DMS53 treated with DMSO at 0.1 percent for 48 hours (cell line): ENCODE measurements around the gene DEFB132.

Source experiments
- DNase-seq: peaks from one replicate; lab custom pipeline; 2025; ENCODE audit not compliant: unreplicated experiment; lab: John Stamatoyannopoulos, UW

The DEFB132 gene

GRCh38 chr20:297098-297924, 39.8 kb downstream of the DEFB132 start, which contains the start of gene ZCCHC3:
Gene ZCCHC3 (plus strand): TSS chr20:297570. CDS start chr20:297587, 17 bp downstream.
- DNase-seq: peak; percentile 80

DNA sequence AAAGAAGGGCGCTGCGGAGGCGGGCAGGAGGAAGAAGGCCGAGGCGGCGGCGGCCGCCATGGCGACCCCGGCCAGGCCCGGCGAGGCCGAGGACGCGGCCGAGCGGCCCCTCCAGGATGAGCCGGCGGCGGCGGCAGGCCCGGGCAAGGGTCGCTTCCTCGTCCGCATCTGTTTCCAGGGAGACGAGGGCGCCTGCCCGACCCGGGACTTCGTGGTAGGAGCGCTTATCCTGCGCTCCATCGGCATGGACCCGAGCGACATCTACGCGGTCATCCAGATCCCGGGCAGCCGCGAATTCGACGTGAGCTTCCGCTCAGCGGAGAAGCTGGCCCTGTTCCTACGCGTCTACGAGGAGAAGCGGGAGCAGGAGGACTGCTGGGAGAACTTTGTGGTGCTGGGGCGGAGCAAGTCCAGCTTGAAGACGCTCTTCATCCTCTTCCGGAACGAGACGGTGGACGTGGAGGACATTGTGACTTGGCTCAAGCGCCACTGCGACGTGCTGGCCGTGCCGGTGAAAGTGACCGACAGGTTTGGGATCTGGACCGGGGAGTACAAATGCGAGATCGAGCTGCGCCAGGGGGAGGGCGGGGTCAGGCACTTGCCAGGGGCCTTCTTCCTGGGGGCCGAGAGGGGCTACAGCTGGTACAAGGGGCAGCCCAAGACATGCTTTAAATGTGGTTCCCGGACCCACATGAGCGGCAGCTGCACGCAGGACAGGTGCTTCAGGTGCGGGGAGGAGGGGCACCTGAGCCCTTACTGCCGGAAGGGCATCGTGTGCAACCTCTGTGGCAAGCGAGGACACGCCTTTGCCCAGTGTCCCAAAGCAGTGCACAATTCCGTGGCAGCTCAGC, 40.6 kb downstream of the DEFB132 start:
- peak; percentile 76 for DNase-seq

DNA sequence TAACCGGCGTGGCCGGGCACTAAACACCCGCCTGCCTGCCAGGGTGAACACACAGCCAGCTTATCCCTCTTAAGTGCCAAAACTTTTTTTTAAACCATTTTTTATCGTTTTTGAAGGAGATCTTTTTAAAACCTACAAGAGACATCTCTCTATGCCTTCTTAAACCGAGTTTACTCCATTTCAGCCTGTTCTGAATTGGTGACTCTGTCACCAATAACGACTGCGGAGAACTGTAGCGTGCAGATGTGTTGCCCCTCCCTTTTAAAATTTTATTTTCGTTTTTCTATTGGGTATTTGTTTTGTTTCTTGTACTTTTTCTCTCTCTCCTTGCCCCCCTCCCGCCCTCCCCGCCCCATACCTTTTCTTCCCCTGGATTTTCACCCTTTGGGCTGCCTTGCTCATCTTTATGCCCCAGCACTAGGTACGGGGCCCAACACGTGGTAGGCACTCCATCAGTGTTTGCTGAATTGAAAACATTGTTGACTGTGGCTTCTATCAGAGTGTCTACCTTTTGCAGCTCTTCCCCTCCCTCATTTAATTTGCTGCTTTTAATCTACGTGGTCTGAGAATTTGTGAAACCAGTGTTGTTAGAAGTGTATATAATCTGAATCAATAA, 41.4 kb downstream of the DEFB132 start:
- no peak for DNase-seq

DNA sequence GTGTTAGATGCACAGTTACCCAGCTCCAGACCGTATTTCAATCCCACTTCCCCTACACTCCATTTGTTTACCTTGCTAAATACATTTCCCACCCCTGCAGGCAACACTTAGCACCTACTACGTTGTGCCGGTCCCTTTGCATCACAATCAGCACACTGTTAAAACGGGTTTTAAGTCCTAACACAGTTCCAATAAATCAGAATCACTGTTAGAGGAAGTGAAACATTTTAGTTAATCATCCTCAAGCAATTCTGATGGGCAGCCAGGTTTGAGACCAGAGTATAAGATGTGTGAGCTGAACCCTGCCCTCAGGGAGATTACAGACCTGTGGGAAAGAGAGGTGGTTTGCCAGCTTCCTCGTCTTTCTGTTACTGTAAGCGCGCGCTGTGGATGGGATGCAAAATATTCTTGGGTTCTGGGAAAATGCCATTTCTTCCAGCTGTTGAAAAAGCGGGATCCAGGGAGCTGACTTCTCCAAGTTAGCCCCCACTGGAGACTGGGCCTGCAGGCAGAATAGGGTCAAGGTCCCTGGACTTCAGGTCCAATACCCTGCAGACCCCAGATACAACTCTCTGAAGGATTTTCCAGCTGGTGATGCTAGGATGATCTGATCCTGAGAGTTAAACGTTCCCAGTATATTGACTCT, 42.9 kb downstream of the DEFB132 start:
- DNase-seq: no peak

GRCh38 chr20:301886-302848, 44.6 kb downstream of the DEFB132 start:
- DNase-seq: no peak

DNA sequence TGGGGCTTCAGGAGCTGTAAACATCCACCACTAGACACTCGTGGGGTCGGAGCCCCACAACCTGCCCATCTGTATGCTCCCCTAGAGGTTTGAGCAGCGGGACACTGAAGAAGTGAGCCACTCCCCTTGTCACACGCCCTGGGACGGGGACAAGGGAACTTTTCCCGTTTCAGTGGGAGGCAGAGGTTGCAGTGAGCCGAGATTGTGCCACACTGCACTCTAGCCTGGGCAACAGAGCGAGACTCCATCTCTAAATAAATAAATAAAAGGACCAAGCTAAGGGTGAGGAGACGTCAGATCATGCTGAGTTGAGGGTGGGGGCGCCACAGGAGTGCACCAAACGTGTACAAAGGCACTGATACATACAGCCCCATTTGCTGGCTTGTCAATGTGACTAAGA, 48.2 kb downstream of the DEFB132 start:
- DNase-seq: no peak

DNA sequence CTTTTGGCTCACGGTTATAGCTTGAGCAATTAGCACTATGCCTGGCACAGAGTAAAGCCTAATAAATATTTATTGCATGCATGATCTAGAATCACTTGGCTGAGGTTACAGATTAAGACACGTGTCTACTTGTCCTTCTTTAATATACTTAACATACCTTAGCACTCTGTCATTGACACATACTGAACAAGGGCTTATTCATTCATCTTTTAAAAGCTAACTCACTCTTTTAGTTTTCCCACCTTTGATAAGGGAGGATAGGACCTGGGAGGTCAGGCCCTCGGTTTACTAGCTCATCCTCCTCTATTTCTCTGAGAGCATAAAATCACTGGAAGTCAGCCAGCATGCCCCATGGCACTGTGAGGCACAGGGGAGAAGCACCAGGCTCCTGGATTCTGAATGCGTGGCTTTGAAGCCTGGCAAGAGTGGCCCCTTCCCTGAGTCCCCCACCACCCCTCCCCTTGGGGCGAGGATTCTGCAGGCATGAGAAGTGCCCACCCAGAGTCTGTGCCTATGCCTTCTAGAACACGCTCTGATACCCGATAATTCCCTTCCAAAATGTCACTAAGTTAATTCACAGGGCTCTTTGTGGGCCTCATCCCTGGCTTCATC, 51.0 kb downstream of the DEFB132 start:
- no peak for DNase-seq

- no peak for DNase-seq
Measured at GRCh38 chr20:309306-309840, 51.8 kb downstream of the DEFB132 start.

- peak; percentile 97 for DNase-seq
Measured at GRCh38 chr20:309841-310644, 52.5 kb downstream of the DEFB132 start.

GRCh38 chr20:310645-311044, 53.1 kb downstream of the DEFB132 start:
- DNase-seq: no peak
